SU-DHL-6 (cell line): ENCODE measurements around the gene LARP4B.

Source experiments
- H2AFZ ChIP-seq: fragments of 200-600 bp; sonication (generic); 2 replicates; pipeline ENCODE4 v1.6.1; 2014; ENCODE audit warnings: low read depth, mild to moderate bottlenecking, moderate library complexity, mixed read lengths, antibody characterized with exemption, low read length; ENCODE audit not compliant: severe bottlenecking
- H3F3A ChIP-seq: fragments of 200-600 bp; shearing (Covaris generic); 2 replicates; pipeline ENCODE4 v1.6.0; 2016; ENCODE audit warnings: antibody characterized with exemption, mild to moderate bottlenecking; ENCODE audit not compliant: insufficient read depth
- H3K27ac ChIP-seq: fragments of 200-600 bp; sonication (generic); 2 replicates; pipeline ENCODE4 v1.5.1; 2016; ENCODE audit warnings: low read depth, mild to moderate bottlenecking, low read length, moderate library complexity, mixed read lengths
- H3K27me3 ChIP-seq: fragments of 200-600 bp; sonication (generic), shearing (Covaris generic); 2 replicates; pipeline ENCODE4 v1.6.0; 2014; ENCODE audit warnings: mild to moderate bottlenecking, low read length
- H3K36me3 ChIP-seq: fragments of 200-600 bp; sonication (generic); 2 replicates; pipeline ENCODE4 v1.6.1; 2014; ENCODE audit warnings: mild to moderate bottlenecking, low read length, mixed read lengths
- H3K4me2 ChIP-seq: fragments of 300-600, 200-600 bp; shearing (Covaris generic), sonication (generic); 2 replicates; pipeline ENCODE4 v1.6.0; 2014; ENCODE audit warnings: low read length, low read depth, mild to moderate bottlenecking; ENCODE audit not compliant: poor library complexity, severe bottlenecking
- H3K4me3 ChIP-seq: fragments of 200-600 bp; sonication (generic); 2 replicates; pipeline ENCODE4 v1.5.1; 2014; ENCODE audit warnings: antibody characterized with exemption, low read length, mild to moderate bottlenecking, mixed read lengths; ENCODE audit not compliant: insufficient read depth, poor library complexity, severe bottlenecking
- H3K79me2 ChIP-seq: fragments of 200-600 bp; sonication (generic); 2 replicates; pipeline ENCODE4 v1.6.1; 2014; ENCODE audit warnings: mild to moderate bottlenecking, low read length, moderate library complexity; ENCODE audit not compliant: insufficient read depth
- H3K9ac ChIP-seq: fragments of 200-600 bp; sonication (generic); 2 replicates; pipeline ENCODE4 v1.7.0; 2014; ENCODE audit warnings: mild to moderate bottlenecking, low read length
- H3K9me2 ChIP-seq: fragments of 200-600 bp; sonication (generic); replicated peaks from 2 replicates; pipeline ENCODE4 v1.6.1; 2014; ENCODE audit warnings: low read length; ENCODE audit not compliant: insufficient read depth
- H3K9me3 ChIP-seq: fragments of 200-600 bp; sonication (generic); 2 replicates; pipeline ENCODE4 v1.6.1; 2014; ENCODE audit warnings: low read length, mixed read lengths; ENCODE audit not compliant: insufficient read depth
- H4K20me1 ChIP-seq: fragments of 200-600 bp; sonication (generic); 2 replicates; pipeline ENCODE4 v1.6.1; 2014; ENCODE audit warnings: low read depth, mild to moderate bottlenecking, antibody characterized with exemption, low read length, moderate library complexity, mixed read lengths
- CTCF ChIP-seq: fragments of 200-600 bp; sonication (generic); IDR thresholded peaks from one replicate; pipeline ENCODE4 v1.5.1; 2017; ENCODE audit warnings: antibody characterized with exemption, mild to moderate bottlenecking, low read length, moderate library complexity; ENCODE audit not compliant: insufficient read depth, poor library complexity, severe bottlenecking
- EZH2phosphoT487 ChIP-seq: fragments of 200-600 bp; sonication (generic), shearing (Covaris generic); conservative IDR thresholded peaks from 2 replicates; pipeline ENCODE4 v1.6.1; 2018; ENCODE audit warnings: mild to moderate bottlenecking, antibody characterized with exemption, low read length, moderate library complexity, mixed read lengths

LARP4B gene

GRCh38 chr10:896982-897381 is 34.5 kb downstream of the LARP4B start:
- no peak for TF ChIP-seq EZH2phosphoT487
- TF ChIP-seq CTCF, result no peak
- Histone ChIP-seq H3K9ac (no peak overlapping the region), H4K20me1 (peaks cover 50% of the 10 kb centered on the region), H3K27me3 (no peaks in the 10 kb centered on the region), H3K36me3 (no peaks in the 10 kb centered on the region), H3F3A (peaks cover 24% of the 10 kb centered on the region), H3K4me2 (no peak overlapping the region), H3K9me2 (no peaks in the 10 kb centered on the region), H3K9me3 (no peaks in the 10 kb centered on the region), H3K4me3 (no peak overlapping the region), H3K27ac (no peak overlapping the region), H2AFZ (no peak overlapping the region), H3K79me2 (peaks cover 95% of the 10 kb centered on the region)

GRCh38 chr10:895324-895723 is 36.2 kb downstream of the LARP4B start:
- no peak overlapping the region for H3K9ac ChIP-seq
- peaks cover 56% of the 10 kb centered on the region for H4K20me1 ChIP-seq
- H3K36me3 ChIP-seq, result no peaks in the 10 kb centered on the region
- H3K9me3 ChIP-seq, result no peaks in the 10 kb centered on the region
- no peak overlapping the region for H3K27ac ChIP-seq
- H2AFZ ChIP-seq, result no peak overlapping the region
- peaks cover 23% of the 10 kb centered on the region; the same call in 1 of the 2 replicates for H3F3A ChIP-seq
- no peak for TF ChIP-seq EZH2phosphoT487
- TF ChIP-seq CTCF, result no peak
- H3K4me3 ChIP-seq, result no peak overlapping the region
- no peaks in the 10 kb centered on the region for H3K27me3 ChIP-seq
- H3K4me2 ChIP-seq, result no peak overlapping the region
- no peaks in the 10 kb centered on the region for H3K9me2 ChIP-seq
- H3K79me2 ChIP-seq, result peaks cover 99% of the 10 kb centered on the region

GRCh38 chr10:878895-879294 is 52.6 kb downstream of the LARP4B start:
- no peak for TF ChIP-seq CTCF
- no peak for TF ChIP-seq EZH2phosphoT487
- Histone ChIP-seq H3F3A (no peaks in the 10 kb centered on the region), H3K4me2 (no peak overlapping the region), H3K79me2 (peaks cover 44% of the 10 kb centered on the region), H3K9me2 (no peaks in the 10 kb centered on the region), H3K27me3 (no peaks in the 10 kb centered on the region), H3K27ac (no peak overlapping the region), H4K20me1 (peaks cover 9% of the 10 kb centered on the region; the same call in 1 of the 2 replicates), H3K36me3 (peaks cover 18% of the 10 kb centered on the region), H3K9ac (no peak overlapping the region), H3K9me3 (no peaks in the 10 kb centered on the region), H2AFZ (no peak overlapping the region), H3K4me3 (no peak overlapping the region)
